ENCODE results near the gene UFL1. TPM values are rescaled to one million over a fixed set of nuclear protein-coding genes. Genes with fewer than 3 reads are reported as not detected.

The UFL1 gene
- total and polyA plus RNA-seq, 2 of the 8 experiments (the other 6 are each of a cell fraction or from before 2014, with no cell fraction given) = 2.2 to 10.2 TPM

GRCh38 chr6:96545882-96546281 is 24.3 kb downstream of the UFL1 start:
- Histone ChIP-seq H3K14ac (ENCODE audit: insufficient read length) (no peak overlapping the region), H3K27me3 (replicated peaks in 1 of 4; ENCODE audit: control insufficient read depth in 3 of 4, extremely low read depth in 1 of 4, insufficient read depth in 3 of 4, low read length in 3 of 4) (no peaks in the 10 kb centered on the region), H3K56ac (replicated peaks; ENCODE audit: insufficient read length, low read depth, low read length) (no peak overlapping the region), H2BK20ac (ENCODE audit: low read length) (no peak overlapping the region), H3K9ac (replicated peaks in 1 of 4; ENCODE audit: extremely low read depth in 1 of 4, low read depth in 3 of 4, low read length in 3 of 4) (no peak overlapping the region), H3K4me2 (ENCODE audit: insufficient read depth in 1 of 2, low read depth in 2 of 2, low read length in 2 of 2) (no peak overlapping the region), H2AK5ac (ENCODE audit: low read depth, low read length) (no peak overlapping the region), H3K27ac (ENCODE audit: low read depth, low read length) (no peak overlapping the region), H4K20me1 (replicated peaks in 1 of 2; ENCODE audit: control insufficient read depth in 1 of 2, insufficient read depth in 2 of 2, low read length in 2 of 2) (no peaks in the 10 kb centered on the region), H3K23me2 (ENCODE audit: low read depth, low read length) (no peaks in the 10 kb centered on the region), H4K91ac (replicated peaks; ENCODE audit: insufficient read length, low read length) (no peak overlapping the region), H2BK120ac (replicated peaks; ENCODE audit: low read depth, low read length) (no peak overlapping the region), H2BK12ac (ENCODE audit: low read depth, low read length) (no peak overlapping the region), H2BK5ac (ENCODE audit: low read depth, low read length) (no peak overlapping the region), H3K79me1 (ENCODE audit: low read depth, low read length) (no peaks in the 10 kb centered on the region), H3K4me1 (replicated peaks in 1 of 4; ENCODE audit: control insufficient read depth in 3 of 4, insufficient read depth in 4 of 4, low read length in 3 of 4) (no peaks in the 10 kb centered on the region), H2BK15ac (ENCODE audit: low read length) (no peak overlapping the region), H4K8ac (ENCODE audit: extremely low read depth, insufficient read depth, low read length) (no peak overlapping the region), H4K5ac (ENCODE audit: insufficient read length, low read depth, low read length) (no peak overlapping the region), H3K23ac (ENCODE audit: insufficient read length) (no peak overlapping the region), H3K4ac (replicated peaks; ENCODE audit: insufficient read length, low read depth, low read length) (no peak overlapping the region), H2AFZ (ENCODE audit: low read length) (no peak overlapping the region), H3K18ac (ENCODE audit: extremely low read depth, low read length) (no peak overlapping the region), H3K36me3 (ENCODE audit: control insufficient read depth in 2 of 4, insufficient read depth in 4 of 4, low read length in 3 of 4) (peaks cover 0 to 11% (median 0%) of the 10 kb centered on the region in 4 experiments; a peak in 4 of 8 replicates), H3K4me3 (ENCODE audit: extremely low read depth in 1 of 4, insufficient read depth in 2 of 4, low read depth in 3 of 4, low read length in 4 of 4) (no peak overlapping the region), H3K79me2 (ENCODE audit: control insufficient read depth in 1 of 2, insufficient read depth in 2 of 2, low read length in 2 of 2) (no peaks in the 10 kb centered on the region), H3K9me3 (ENCODE audit: insufficient read depth in 2 of 2, low read depth in 1 of 2, low read length in 1 of 2) (no peaks in the 10 kb centered on the region)
- TF ChIP-seq RNF2 (IDR thresholded peaks at IDR 0.05; ENCODE audit: borderline replicate concordance, low read depth, low read length, missing control alignments, poor library complexity, severe bottlenecking) = no peak
- TF ChIP-seq SAP30 (IDR thresholded peaks at IDR 0.05; ENCODE audit: insufficient read depth, insufficient replicate concordance, low read length) = no peak
- no peak for TF ChIP-seq TBP (IDR thresholded peaks at IDR 0.05; ENCODE audit: low read depth, low read length)
- no peak for TF ChIP-seq SUZ12 (IDR thresholded peaks at IDR 0.05; ENCODE audit: low read length)
- no peak for TF ChIP-seq SP2 (IDR thresholded peaks at IDR 0.05; ENCODE audit: low read length)
- TF ChIP-seq, protein P1, sequence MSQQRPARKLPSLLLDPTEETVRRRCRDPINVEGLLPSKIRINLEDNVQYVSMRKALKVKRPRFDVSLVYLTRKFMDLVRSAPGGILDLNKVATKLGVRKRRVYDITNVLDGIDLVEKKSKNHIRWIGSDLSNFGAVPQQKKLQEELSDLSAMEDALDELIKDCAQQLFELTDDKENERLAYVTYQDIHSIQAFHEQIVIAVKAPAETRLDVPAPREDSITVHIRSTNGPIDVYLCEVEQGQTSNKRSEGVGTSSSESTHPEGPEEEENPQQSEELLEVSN (IDR thresholded peaks at IDR 0.05) = no peak
- DNase-seq (ENCODE audit: low read depth in 1 of 2, low spot score in 2 of 2) (no peak), FAIRE-seq (no peak)
- ChIA-PET POLR2A (ENCODE audit: partially characterized antibody) (no interaction called here), CTCF (ENCODE audit: partially characterized antibody) (interaction anchor here (0.9 to 1.5 kb wide), 2 partner anchors 81 to 170 kb away, joined by 3 read pairs; no protein-coding TSS in a partner anchor)
- WGBS, 2 experiments (ENCODE audit: extremely low coverage in 1 of 2, insufficient coverage in 1 of 2, insufficient read length in 1 of 2, insufficient replicate concordance in 2 of 2, low coverage in 1 of 2, low lambda C conversion rate in 2 of 2, missing lambda C conversion rate in 1 of 2) = 94% methylated on average over 3 of the region's 3 CpGs; no CpG with 5 or more reads in 1 of the 2 experiments

Measured in H1 (cell line).